Astrocyte (in vitro differentiated cells and primary cell): ENCODE results near the gene SOX9.

Experiments
- CTCF ChIP-seq: IDR thresholded peaks from 2 replicates; pipeline ENCODE4 v1.5.1; 2011; ENCODE audit warnings: low read depth, mild to moderate bottlenecking, inconsistent platforms, low read length, moderate library complexity; ENCODE audit not compliant: insufficient read depth
- EZH2 ChIP-seq: IDR thresholded peaks from 2 replicates; pipeline ENCODE4 v1.6.1; 2012; ENCODE audit warnings: mild to moderate bottlenecking, low read length, inconsistent platforms; ENCODE audit not compliant: insufficient read depth

DNA sequence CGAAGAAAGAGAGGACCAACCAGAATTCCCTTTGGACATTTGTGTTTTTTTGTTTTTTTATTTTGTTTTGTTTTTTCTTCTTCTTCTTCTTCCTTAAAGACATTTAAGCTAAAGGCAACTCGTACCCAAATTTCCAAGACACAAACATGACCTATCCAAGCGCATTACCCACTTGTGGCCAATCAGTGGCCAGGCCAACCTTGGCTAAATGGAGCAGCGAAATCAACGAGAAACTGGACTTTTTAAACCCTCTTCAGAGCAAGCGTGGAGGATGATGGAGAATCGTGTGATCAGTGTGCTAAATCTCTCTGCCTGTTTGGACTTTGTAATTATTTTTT is 3.6 kb downstream of the SOX9 start:
- no peak for TF ChIP-seq CTCF
- no peak for TF ChIP-seq EZH2
